M059J (cell line): Measurements from ENCODE around the gene BIVM. TPM values are rescaled to one million over a fixed set of nuclear protein-coding genes. Genes with fewer than 3 reads are reported as not detected.

Experiments
- DNase-seq: peaks from one replicate; pipeline ENCODE4 v3.0.0-alpha.2; 2012; ENCODE audit warnings: low read depth
- total RNA-seq: library from RNA; depleted of rRNA; stranded (reverse); fragments of >200 nt; shearing (Covaris generic); gene quantifications from 2 replicates; pipeline ENCODE4 v1.2.3, GENCODE V29; 2014

Gene BIVM
- total RNA-seq, 1 experiment from 2014 or later = 10.1 TPM

DNA sequence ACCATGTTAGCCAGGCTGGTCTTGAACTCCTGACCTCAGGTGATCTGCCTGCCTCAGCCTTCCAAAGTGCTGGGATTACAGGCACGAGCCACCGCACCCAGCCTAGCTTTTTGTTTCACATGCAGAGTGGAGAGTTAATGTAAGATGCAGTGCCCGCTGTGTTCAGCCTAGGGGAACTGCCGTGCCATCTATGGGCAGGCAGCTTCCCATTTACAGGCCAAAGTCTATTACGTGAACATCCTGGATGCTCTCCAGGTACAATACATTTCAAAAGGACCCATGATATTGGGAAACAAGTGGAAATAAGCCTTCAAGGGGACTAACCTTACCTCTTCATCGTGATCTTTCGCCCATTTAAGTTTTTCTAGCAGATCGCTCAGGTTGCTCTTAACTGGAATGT, 10.2 kb upstream of the BIVM start:
- no peak for DNase-seq

DNA sequence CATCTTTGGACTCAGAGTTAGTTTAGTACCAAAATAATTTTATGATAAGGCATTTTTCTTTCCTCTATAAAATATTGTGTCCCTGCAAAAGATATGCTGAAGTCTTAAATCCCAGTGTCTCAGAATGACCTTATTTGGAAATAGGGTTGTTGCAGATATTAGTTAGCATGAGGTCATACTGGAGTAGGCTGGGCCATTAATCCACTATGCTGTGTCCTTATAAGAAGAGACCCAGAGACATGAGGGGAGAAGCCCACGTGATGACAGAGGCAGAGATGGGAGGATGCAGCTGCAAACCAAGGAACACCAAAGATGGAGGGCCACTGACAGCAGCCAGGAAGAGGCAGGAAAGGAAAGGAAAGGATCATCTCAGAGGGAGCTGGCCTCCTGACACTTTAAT, 6.5 kb upstream of the BIVM start:
- DNase-seq = no peak

DNA sequence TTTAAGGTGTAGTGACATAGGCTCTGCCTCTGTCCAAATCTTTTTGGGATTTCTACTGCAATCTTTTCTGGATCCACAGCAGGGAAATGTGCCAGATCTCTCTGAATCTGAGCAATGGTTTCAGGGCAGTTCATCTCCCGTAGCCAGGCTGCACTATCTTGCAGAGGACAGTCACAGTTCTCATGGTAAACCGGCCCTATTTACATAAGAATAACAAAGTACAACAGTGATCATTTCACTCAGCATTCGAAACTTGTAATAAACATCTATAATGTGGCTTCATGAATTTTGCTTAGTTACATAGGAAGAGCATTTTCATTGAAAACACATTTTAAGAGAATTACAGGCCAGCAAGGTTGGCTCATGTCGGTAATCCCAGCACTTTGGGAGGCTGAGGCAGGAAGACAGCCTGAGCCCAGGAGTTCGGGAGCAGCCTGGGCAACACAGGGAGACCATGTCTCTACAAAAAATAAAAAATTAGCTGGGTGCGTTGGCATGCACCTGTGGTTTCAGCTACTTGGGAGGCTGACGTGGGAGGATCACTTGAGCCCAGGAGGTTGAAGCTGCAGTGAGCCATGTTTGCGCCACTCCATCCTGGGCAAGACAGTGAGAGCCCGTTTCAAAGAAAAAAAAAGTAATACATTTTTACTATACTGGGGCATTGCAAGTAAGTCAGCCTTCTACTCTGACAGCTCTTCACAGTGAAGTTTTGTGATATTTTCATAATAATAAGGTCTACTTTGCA, 5.1 kb upstream of the BIVM start:
- DNase-seq = no peak

DNA sequence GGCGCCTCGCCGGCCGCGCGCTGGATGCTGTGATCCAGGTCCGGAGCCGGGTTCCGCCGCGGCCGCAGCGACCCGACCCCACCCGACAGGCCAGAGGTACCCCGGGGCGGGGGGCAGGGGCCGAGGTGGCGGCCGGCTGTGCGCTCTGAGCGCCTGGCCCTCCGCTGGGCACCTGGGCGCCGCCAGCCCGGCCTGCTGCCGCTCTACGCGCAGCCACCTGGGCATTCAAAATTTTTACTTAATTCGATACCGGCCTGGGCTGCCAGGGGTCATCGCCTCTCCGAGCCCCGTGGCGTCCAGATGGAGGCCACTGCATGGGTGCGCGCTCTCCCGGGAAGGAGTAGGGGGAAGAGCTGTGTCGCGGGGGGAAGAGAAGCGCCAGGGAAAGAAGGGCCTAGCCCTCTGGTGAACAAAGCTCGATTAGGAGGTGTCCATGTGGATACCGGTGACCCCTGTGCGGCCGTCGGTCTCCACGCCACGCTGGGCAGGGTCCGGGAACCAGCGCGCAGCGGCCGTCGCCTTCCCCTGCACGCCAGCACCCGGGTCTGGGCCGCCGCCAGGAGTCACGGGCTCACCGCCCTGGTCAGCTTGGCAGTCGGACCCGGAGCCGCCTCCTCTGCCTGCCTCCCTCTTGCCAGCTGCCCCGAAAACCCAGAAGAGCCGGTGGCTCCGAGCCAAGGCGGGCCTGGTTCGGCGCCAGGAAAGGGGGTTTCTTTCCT, 666 bp downstream of the BIVM start:
- peak; percentile 29 for DNase-seq

DNA sequence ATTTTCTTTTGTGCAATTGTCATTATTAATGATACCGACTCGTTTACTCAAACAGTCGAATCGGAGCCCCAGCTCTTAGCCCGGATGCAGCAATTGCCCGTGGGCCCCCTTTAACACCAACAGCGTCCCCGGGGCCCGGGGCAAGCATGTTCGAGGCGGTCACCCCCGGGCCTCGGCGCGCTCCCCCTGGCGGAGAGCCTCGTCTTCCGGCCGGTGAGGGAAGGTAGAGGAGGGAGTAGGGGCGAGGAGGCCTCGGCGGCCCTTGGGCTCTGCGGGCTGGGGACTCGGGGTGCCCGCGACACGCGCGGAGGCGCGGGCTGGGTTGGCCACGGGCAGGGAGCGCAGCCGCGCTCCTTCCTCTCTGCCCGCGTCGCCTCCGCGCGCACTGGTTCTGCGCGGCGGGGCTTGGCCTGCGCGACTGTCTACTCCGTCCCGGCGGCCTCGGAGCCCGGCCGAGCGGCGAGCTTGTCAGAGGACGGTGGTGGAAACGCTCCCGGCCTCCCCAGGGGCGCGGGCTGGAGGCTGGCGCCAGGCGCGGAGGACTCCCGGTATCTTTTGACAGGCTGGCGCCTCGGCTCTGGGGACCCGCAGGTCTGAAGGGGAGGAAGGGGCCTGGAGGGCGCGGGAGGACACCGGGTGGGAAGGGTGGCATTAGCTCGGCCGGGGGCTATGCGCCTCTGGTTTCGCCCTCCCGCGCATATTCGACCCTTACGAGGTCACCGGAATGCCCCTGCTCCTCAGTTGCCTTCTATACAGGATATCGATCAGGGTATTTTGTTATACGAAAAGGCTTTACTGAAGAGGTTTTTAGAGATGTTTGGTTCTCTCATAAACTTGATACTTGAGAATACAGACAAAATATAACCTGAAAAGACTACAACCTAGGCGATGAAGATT, 1.5 kb downstream of the BIVM start:
- peak; percentile 74 for DNase-seq

DNA sequence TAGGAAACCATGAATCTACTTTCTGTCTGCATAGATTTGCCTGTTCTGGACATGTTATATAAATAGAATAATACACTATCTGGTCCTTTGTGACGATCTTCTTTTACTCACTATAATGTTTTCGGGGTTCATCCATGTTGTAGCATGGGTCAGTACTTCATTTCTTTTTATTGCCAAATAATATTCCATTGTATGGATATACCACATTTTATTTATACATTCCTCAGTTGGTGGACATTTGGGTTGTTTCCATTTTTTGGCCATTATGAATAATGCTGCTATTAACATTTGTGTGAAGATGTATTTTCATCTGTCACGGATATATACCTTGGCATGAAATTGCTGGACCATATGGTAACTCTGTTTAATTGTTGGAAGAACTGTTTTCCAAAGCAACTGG, 6.8 kb downstream of the BIVM start:
- no peak for DNase-seq

DNA sequence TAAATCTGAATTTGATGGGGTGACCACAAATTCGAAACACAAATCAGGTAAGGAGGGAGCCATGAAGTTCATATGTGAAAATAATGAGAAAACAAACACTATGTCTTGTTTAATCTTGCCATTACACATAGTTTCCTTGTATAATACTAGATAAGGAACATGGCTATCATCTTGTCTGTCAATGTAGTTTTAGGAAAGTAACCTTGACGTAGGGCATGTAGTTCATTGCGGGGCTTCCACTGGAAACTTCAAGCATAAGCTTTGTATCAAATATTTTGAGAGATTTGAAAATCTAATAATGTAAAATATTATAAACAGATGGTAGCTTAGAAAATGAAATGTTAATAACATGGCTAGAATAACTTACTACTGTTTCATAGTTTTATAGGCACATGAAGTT, 8.8 kb downstream of the BIVM start:
- DNase-seq = no peak

DNA sequence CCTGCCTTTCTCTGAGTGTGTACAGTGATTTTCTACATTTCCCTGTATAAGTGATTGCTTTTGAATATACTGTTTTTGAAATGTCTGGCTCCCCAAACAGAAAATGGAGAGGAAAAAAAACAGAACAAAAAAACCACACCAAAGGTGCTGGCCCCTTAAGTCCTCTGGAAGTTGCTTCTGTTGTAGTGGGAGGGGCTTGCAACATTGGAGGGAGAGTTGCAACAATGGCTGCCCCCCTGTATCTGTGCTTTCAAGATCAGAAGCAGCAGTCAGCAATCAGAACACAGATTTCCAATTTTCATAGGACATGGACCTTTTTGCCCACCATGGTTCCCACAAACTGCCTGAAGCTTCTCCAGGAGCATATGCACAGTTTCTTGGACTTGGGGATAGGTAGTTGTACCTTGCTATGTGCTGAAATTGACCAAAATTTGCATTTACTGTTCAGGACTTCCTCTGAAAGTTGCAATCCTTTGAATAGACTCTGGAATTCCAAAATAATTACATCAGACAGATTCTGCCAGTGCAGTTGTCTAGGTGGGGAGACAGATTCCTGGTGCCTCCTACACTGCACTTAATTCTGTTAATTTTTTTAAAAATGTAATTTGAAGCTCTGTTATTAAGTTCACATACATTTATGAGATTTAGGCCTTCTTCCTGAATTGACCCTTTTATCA, 13.8 kb downstream of the BIVM start:
- DNase-seq = no peak

DNA sequence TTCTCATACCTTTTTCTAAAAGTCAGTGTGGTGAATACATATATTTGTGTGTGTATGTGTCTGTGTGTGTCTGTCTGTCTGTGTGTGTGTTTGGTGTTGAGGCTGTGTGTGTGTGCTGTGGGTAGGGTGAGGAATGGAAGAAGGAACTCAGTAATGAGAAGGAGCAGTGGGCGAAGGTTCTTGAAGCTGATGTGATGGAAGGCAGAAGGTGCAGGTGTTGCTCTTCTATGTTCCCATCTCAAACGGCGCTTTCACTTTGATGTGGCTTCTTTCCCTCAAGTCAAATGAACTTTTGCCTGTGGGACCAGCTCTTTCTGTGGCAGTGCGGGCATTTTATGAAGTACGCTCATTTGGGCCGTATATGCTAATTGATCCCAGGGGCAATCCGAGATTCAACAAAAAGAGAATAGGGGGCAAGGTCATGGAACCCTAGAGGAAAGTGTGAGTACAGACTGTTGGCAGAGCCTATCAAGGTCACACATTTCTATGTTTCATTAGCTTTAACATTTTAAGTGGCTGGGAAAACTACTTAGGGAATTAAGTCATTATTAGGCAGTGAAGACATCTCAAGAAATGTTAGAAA, 15.2 kb downstream of the BIVM start:
- no peak for DNase-seq

DNA sequence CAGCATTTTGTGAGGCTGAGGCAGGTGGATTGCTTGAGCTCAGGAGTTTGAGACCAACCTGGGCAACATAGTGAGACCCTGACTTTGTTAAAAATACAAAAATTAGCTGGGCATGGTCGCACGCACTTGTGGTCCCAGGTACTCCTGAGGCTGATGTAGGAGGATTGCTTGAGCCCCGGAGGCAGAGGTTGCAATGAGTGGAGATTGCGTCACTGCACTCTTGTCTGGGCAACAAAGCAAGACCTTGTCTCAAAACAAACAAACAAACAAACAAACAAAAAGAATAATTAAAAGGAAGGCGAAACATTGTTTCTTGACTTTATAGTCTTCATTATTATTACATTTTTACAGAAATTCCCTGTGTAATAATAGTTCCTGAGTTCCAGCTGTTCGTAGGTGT, 15.9 kb downstream of the BIVM start:
- DNase-seq = no peak

DNA sequence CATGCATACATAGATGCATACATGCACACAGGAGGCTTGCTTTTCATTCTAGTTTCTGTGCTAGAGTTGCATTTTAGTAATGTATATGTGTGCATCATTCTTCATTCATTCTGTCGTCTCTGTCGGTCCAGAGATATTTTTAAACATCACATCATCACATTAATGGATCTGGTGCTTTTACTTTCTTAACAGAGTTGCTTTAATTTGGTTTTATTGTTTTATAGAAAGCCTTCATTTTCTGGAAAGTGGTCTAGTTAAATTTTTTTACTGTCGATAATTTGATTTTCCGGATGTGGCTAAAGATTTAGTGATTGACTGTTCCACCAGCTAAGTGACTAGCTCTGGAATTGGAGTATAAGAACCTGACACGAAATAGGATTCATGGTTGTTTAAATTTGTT, 16.9 kb downstream of the BIVM start:
- no peak for DNase-seq

DNA sequence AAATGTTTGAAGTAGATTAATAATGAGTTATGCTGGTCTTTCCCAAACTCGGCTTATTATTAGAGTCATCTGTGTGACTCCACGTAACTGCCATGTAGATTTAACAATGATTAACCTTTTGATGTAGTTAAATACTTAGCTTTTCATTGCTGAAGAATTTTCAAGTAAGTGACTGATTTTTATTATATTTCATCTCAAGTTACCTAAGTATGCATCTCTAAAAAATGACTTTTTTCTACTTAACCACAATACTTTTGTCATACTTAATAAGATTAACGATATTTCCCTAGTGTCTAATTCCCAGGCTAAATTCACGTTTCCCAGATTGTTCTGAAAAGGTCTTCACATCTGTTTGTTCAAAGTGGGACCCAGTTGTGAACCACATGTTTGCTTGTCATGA, 17.8 kb downstream of the BIVM start:
- no peak for DNase-seq

DNA sequence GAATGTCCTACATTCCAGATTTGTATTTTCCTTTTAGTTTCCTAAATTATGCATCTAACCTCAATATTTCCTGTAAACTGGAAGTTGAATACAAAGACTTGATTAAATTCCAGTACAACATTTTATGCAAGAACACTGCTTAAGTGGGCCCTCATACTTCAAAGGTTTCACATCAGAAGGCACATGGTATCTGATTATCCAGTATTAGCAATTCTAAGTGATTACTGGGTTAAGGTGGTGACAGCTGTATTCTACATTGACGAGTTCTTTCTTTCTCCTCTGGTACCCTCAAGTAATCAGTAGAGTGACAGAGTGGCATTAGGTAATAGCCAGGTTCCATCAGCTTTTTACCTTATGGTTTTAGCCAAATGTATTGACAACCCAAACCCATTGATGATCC, 18.3 kb downstream of the BIVM start:
- no peak for DNase-seq

DNA sequence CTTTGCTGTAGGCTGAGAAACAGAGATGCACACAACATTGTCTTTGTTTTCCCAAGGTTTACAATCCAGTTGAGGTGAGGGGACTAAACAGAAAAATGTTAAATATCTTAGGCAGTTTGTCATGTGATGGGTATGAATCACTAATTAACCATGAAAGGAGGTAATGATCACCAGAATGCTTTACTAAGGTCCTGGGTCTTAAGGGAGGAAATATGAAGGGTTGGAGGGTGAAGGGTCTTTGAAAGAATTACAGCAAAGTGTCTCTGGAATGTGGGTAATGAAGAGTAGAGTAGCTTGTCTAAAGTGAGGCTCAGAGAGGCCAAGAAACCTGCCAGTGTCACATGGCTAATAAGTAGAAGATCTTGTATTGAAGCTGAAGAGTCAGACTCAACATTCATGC, 19.0 kb downstream of the BIVM start:
- DNase-seq = peak; percentile 21

DNA sequence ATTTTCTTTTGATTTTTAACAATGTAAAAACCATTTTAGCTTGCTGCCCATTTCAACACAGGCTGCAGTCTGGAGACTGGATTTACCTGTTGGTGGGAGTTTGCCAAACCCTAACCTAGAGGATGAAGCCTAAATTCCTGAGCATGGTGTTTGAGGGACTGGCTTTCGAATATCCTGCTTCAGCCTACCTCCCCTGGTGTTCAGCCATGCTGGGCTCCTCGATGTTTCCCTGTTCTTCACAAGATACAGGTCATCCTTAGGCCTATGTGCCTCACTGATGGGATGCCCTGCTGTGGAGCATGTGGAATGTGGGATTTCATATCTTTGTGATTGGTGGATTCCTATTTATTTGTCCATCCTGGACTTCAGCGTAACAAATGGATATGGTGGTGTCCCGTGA, 26.5 kb downstream of the BIVM start:
- DNase-seq = no peak

DNA sequence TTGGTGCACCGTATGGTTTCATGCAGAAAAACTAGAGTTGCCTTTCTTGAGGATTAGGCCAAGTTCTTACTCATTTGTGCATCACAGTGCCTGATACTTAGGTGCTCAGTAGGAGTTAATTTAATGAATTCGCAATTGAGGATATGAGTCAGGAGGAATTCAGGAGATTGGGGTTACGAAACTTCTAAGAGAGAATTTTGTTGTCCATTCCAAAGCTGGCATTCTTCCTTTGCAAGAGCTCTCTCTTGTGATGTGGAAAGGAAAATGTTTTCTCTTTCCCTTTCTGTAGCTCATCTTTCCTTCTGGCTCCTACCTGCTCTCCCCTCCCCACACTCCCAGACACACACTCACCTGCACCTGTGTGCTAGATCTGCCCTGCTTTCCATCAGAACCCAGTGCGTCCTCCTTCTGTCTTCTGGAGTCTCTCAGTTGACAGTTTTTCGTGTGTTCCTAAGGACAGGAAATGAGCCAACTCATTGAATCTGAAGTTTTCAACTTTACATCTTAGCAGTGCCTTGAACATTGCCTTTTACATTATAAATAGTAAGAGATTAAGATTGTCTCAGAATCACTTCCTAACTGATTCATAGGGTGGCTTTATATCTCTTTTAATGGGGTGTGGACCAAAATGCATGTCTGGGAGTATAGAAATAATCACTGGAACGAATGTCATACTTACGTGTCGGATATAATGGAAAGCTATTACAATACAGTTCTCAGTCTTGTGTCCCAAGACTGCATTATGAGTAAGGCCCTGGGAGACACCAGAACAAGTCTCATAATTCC, 27.2 kb downstream of the BIVM start:
- DNase-seq = peak; percentile 85

DNA sequence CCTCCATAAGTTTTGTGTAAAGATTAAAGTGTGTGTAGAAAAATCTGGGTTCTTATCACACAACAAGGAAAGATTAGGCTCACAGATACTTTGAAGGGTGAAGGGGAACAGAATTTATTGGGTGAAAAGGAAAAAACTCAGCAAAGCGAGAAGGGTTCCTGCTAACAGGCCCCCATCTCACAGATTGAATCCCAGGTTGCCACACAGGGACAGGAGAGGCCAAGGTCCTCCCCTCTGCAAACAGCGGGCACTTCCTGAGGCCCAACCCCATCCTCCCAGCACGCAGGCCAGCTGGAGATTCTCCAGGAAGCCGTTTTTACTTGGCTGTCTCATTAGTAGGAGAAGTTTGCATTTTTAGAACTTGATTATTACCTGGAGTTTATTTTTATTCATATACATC, 31.7 kb downstream of the BIVM start:
- no peak for DNase-seq

DNA sequence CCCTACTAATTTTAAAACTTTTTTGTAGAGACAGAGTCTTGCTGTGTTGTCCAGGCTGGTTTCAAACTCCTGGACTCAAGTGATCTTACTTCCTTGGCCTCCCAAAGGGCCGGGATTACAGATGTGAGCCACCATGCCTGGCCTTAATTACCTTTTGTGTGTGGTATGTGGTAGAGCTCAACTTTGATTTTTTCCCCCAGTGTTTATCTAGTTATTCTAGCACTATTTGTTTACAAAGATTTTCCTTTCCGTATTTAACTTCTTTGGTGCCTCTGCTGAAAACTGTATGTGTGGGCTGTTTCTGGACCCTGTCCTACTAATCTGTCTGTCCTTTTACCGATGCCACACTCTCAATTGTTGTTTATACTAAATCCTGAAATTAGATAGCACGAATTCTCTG, 37.6 kb downstream of the BIVM start:
- no peak for DNase-seq

DNA sequence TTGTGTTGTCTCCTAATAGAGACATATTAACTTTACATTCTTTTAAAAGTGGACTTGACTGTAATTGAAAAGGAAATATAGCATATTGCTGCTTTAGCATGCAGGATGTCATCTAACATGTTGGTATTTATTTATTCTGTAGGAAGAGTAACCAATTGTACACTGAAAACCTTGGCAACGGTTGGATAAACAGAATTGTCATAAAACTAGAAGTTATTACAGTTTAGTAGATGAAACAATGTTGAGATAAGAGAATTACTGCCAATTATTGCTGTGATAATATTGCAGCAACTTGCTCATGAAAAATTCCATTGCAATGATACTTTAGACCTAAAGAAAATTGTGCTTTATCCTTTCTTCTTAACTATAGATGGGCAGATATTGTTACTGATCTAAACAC, 39.4 kb downstream of the BIVM start:
- no peak for DNase-seq

DNA sequence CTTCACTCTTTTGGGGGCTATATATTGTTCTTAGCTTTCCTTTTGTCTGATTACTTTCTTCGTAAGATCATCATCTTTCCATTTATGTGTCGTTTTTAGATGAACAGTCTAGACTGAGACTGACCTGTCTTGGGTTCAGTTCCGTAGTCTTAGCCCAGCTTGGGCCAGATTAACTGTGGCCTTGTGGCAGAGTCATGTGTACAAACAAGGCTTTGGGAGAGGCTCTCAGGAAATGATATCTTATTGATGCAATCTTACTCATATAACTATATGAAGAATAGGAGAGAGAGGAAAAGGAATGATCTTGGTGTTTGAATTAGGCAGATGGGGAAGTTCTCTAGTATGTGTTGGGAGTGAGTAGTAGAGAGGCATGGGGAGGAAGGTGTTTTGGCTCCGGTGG, 40.1 kb downstream of the BIVM start:
- no peak for DNase-seq

DNA sequence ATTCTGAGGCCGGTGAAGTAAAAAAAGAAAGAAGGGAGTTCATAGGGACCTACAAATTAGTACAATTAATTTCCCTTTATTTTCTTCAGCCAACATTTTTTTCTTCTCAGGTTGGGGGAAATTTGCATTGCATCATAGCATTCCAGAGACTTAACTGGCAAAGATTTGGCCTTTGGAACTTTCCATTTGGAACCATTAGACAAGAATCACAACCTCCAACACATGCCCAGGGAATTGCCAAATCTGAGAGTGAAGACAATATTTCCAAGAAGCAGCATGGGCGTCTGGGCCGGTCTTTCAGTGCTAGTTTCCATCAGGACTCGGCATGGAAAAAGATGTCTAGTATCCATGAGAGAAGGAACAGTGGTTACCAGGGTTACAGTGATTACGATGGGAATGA, 40.5 kb downstream of the BIVM start:
- no peak for DNase-seq
